ENCODE data around the gene LTO1.

- TF ChIP-seq CTCF (IDR thresholded peaks at IDR 0.05) (no peak), POLR2A (IDR thresholded peaks at IDR 0.05) (no peak)
These were observed 12.3 kb downstream of the LTO1 start for GRCh38 chr11:69662806-69663205.
